Naive thymus-derived CD4-positive, alpha-beta T cell (primary cell): ENCODE results near the gene PDP2. TPM values are rescaled to one million over a fixed set of nuclear protein-coding genes. Genes with fewer than 3 reads are reported as not detected.

ENCODE experiments used
- ATAC-seq: fragments of 150-1000 bp; cut with Tn5 transposase; 2 replicates; pipeline ENCODE4 v1.10.0; 2021; ENCODE audit warnings: mild to moderate bottlenecking, moderate library complexity
- CTCF ChIA-PET: fragments of 350-600 bp; sonication (Branson Sonifier 250); formaldehyde crosslinking; loops from one replicate; lab custom pipeline; 2021; ENCODE audit warnings: antibody characterized with exemption; lab: Charles Lee
- POLR2A ChIA-PET: fragments of 350-600 bp; sonication (Branson Sonifier 250); formaldehyde crosslinking; loops from one replicate; lab custom pipeline; 2021; ENCODE audit warnings: antibody characterized with exemption, inconsistent platforms; lab: Charles Lee
- DNase-seq, 9 donors: peaks; one replicate each; pipeline versions ENCODE4 v3.0.0 to v3.0.0-alpha.2; 2020 to 2022; ENCODE audit warnings: mixed read lengths in 1 of 9
- H3K27ac ChIP-seq: one replicate; pipeline ENCODE4 v1.7.0; 2013; ENCODE audit warnings: mild to moderate bottlenecking, low read depth, low read length, moderate library complexity
- H3K27me3 ChIP-seq, 2 donors: one replicate each; pipeline ENCODE4 v1.7.0; 2013; ENCODE audit warnings: low read length in 2 of 2, mild to moderate bottlenecking in 2 of 2, moderate library complexity in 2 of 2; ENCODE audit not compliant: control insufficient read depth in 2 of 2, insufficient read depth in 2 of 2
- H3K36me3 ChIP-seq, 3 experiments: 1 replicate in 2 of 3; 2 replicates in 1 of 3; pipeline ENCODE4 v1.7.0; 2013; ENCODE audit warnings: low read length in 3 of 3, mild to moderate bottlenecking in 3 of 3, moderate library complexity in 1 of 3; ENCODE audit not compliant: insufficient read depth in 3 of 3, control insufficient read depth in 2 of 3
- H3K4me1 ChIP-seq, 2 donors: one replicate each; pipeline ENCODE4 v1.7.0; 2013; ENCODE audit warnings: low read length in 2 of 2, mild to moderate bottlenecking in 2 of 2, moderate library complexity in 1 of 2; ENCODE audit not compliant: control insufficient read depth in 2 of 2, insufficient read depth in 2 of 2
- H3K4me3 ChIP-seq: 2 replicates; pipeline ENCODE4 v1.7.0; 2013; ENCODE audit warnings: mild to moderate bottlenecking, low read length
- H3K9me3 ChIP-seq, 3 experiments: 1 replicate in 2 of 3; 2 replicates in 1 of 3; pipeline ENCODE4 v1.7.0; 2013; ENCODE audit warnings: low read length in 3 of 3; ENCODE audit not compliant: control insufficient read depth in 2 of 3
- H3K27ac Mint-ChIP-seq, 9 donors: one replicate each; pipeline ENCODE4 v1.8.0; 2020 to 2022; ENCODE audit warnings: mixed read lengths in 9 of 9, mild to moderate bottlenecking in 8 of 9, moderate library complexity in 5 of 9, inconsistent platforms in 2 of 9
- H3K27me3 Mint-ChIP-seq, 5 donors: one replicate each; pipeline ENCODE4 v1.8.0; 2021 to 2022; ENCODE audit warnings: mixed read lengths in 5 of 5, mild to moderate bottlenecking in 1 of 5
- H3K36me3 Mint-ChIP-seq, 5 donors: one replicate each; pipeline ENCODE4 v1.8.0; 2020 to 2022; ENCODE audit warnings: mixed read lengths in 5 of 5, mild to moderate bottlenecking in 3 of 5, inconsistent platforms in 1 of 5
- H3K4me1 Mint-ChIP-seq, 7 donors: one replicate each; pipeline ENCODE4 v1.8.0; 2020 to 2022; ENCODE audit warnings: mixed read lengths in 7 of 7, mild to moderate bottlenecking in 3 of 7, inconsistent platforms in 1 of 7
- H3K4me3 Mint-ChIP-seq, 10 donors: one replicate each; pipeline ENCODE4 v1.8.0; 2020 to 2022; ENCODE audit warnings: mild to moderate bottlenecking in 10 of 10, mixed read lengths in 10 of 10, moderate library complexity in 6 of 10, inconsistent platforms in 2 of 10
- H3K9me3 Mint-ChIP-seq, 11 donors: one replicate each; pipeline ENCODE4 v1.8.0; 2020 to 2022; ENCODE audit warnings: mixed read lengths in 11 of 11, mild to moderate bottlenecking in 4 of 11, inconsistent platforms in 1 of 11, moderate library complexity in 1 of 11
- intact Hi-C, 2 donors: fragments of 100-400 bp; cut with micrococcal nuclease; formaldehyde crosslinking; loops; one replicate each; pipeline ENCODE4 v1.15.1; 2023
- polyA plus RNA-seq, 2 donors: library from polyadenylated mRNA; unstranded; fragments of 300-500 nt; fragmentation: Illumina TruSeq; gene quantifications; one replicate each; pipeline ENCODE4 v1.2.3, GENCODE V29; 2021
- total RNA-seq, 6 experiments: library from RNA in 5 of 6; stranded (reverse) in 5 of 6; gene quantifications; 1 replicate in 5 of 6; 2 replicates in 1 of 6; pipeline ENCODE4 v1.2.3 and lab custom pipeline; 2021 to 2026

PDP2 gene
- total and polyA plus RNA-seq, 7 experiments from 2014 or later, result 1.6 to 24.0 (median 6.5) TPM

GRCh38 chr16:66915041-66915440 is 34.7 kb downstream of the PDP2 start:
- no peak overlapping the region for H3K27ac ChIP-seq
- Mint-ChIP-seq H3K27ac (no peak overlapping the region), H3K4me1 (no peaks in the 10 kb centered on the region), H3K4me3 (no peak overlapping the region), H3K36me3 (no peaks in the 10 kb centered on the region), H3K27me3 (peaks cover 0 to 6% (median 3%) of the 10 kb centered on the region in 5 donors), H3K9me3 (peaks cover 0 to 1% (median 0%) of the 10 kb centered on the region in 11 donors)
- no peaks in the 10 kb centered on the region for H3K9me3 ChIP-seq
- CTCF ChIA-PET, result no interaction called here
- POLR2A ChIA-PET, result no interaction called here
- DNase-seq (no peak), ATAC-seq (no peak)
- no peaks in the 10 kb centered on the region for H3K27me3 ChIP-seq
- H3K4me1 ChIP-seq, result no peaks in the 10 kb centered on the region
- H3K4me3 ChIP-seq, result no peak overlapping the region
- no peaks in the 10 kb centered on the region for H3K36me3 ChIP-seq
- intact Hi-C loops, result no loop called here

DNA sequence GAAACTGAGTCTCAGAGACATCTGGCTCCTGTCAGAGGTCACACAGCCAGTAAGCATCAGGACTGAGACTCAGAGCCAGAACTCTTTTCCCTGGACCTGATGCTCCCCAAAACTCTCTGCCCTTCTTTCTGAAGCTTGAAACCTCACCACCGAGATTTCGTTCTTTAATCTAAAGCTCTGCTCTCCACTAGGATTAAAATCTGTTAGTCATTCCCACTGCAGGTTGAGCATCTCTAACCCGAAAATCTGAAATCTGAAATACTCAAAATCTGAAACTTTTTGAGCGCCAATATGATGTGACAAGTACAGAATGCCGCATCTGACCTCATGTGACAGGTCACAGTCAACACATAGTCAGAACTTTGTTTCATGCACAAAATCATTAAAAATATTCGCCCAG is 36.2 kb downstream of the PDP2 start:
- intact Hi-C loops, result no loop called here
- Histone ChIP-seq H3K27ac (no peak overlapping the region), H3K4me3 (no peak overlapping the region), H3K36me3 (no peaks in the 10 kb centered on the region), H3K27me3 (no peaks in the 10 kb centered on the region), H3K9me3 (no peaks in the 10 kb centered on the region), H3K4me1 (no peaks in the 10 kb centered on the region)
- ATAC-seq (no peak), DNase-seq (no peak)
- ChIA-PET POLR2A (no interaction called here), CTCF (no interaction called here)
- peaks cover 0 to 13% (median 8%) of the 10 kb centered on the region in 5 donors for H3K27me3 Mint-ChIP-seq
- H3K4me1 Mint-ChIP-seq, result no peaks in the 10 kb centered on the region
- H3K27ac Mint-ChIP-seq, result no peak overlapping the region
- no peaks in the 10 kb centered on the region for H3K36me3 Mint-ChIP-seq
- peaks cover 0 to 1% (median 0%) of the 10 kb centered on the region in 11 donors for H3K9me3 Mint-ChIP-seq
- H3K4me3 Mint-ChIP-seq, result no peak overlapping the region

GRCh38 chr16:66917741-66918140 is 37.4 kb downstream of the PDP2 start:
- Mint-ChIP-seq H3K9me3 (peaks cover 0 to 1% (median 0%) of the 10 kb centered on the region in 11 donors), H3K27me3 (peaks cover 0 to 13% (median 9%) of the 10 kb centered on the region in 5 donors), H3K4me1 (no peaks in the 10 kb centered on the region), H3K27ac (no peak overlapping the region), H3K36me3 (no peaks in the 10 kb centered on the region), H3K4me3 (no peak overlapping the region)
- no peaks in the 10 kb centered on the region for H3K27me3 ChIP-seq
- CTCF ChIA-PET, result interaction anchor here (1.1 kb wide), 1 partner anchor 22 kb away, joined by 4 read pairs; no protein-coding TSS in a partner anchor
- POLR2A ChIA-PET, result no interaction called here
- no peak for DNase-seq
- ATAC-seq, result no peak
- no peaks in the 10 kb centered on the region for H3K4me1 ChIP-seq
- H3K36me3 ChIP-seq, result no peaks in the 10 kb centered on the region
- H3K4me3 ChIP-seq, result no peak overlapping the region
- no peaks in the 10 kb centered on the region for H3K9me3 ChIP-seq
- intact Hi-C loops, result no loop called here
- no peak overlapping the region for H3K27ac ChIP-seq

GRCh38 chr16:66918355-66918754 is 38.0 kb downstream of the PDP2 start:
- CTCF ChIA-PET, result interaction anchor here (1.1 kb wide), 1 partner anchor 23 kb away, joined by 4 read pairs; no protein-coding TSS in a partner anchor
- no peaks in the 10 kb centered on the region for H3K36me3 Mint-ChIP-seq

GRCh38 chr16:66918803-66919568 is 38.7 kb downstream of the PDP2 start, which contains the start of gene CDH16:
Gene CDH16 (minus strand): TSS chr16:66918885. CDS start chr16:66918065, 820 bp downstream.
- DNase-seq (no peak), ATAC-seq (no peak)
- Mint-ChIP-seq H3K27ac (no peak within 1 kb of the TSS), H3K27me3 (peaks cover 10 to 24% (median 18%) of the 10 kb centered on the region in 5 donors), H3K9me3 (peaks cover 0 to 1% (median 0%) of the 10 kb centered on the region in 11 donors), H3K4me1 (peaks cover 0 to 4% (median 0%) of the 10 kb centered on the region in 7 donors), H3K4me3 (no peak within 1 kb of the TSS), H3K36me3 (no peaks in the 10 kb centered on the region)
- Histone ChIP-seq H3K4me3 (no peak within 1 kb of the TSS), H3K4me1 (no peaks in the 10 kb centered on the region), H3K36me3 (no peaks in the 10 kb centered on the region), H3K27ac (no peak within 1 kb of the TSS), H3K9me3 (no peaks in the 10 kb centered on the region), H3K27me3 (peaks cover 0 to 3% of the 10 kb centered on the region in 2 donors)
- CTCF ChIA-PET, result interaction anchor here (1.1 kb wide), 1 partner anchor 24 kb away, joined by 4 read pairs; no protein-coding TSS in a partner anchor
- intact Hi-C loops, result no loop called here
- POLR2A ChIA-PET, result interaction anchor here (0.6 kb wide), 2 partner anchors 50 to 403 kb away, joined by 3 read pairs; no protein-coding TSS in a partner anchor

More at GRCh38 chr16:66918355-66918754, 38.0 kb downstream of the PDP2 start:
- Histone ChIP-seq H3K27ac (no peak overlapping the region), H3K27me3 (no peaks in the 10 kb centered on the region), H3K9me3 (no peaks in the 10 kb centered on the region), H3K36me3 (no peaks in the 10 kb centered on the region), H3K4me3 (no peak overlapping the region), H3K4me1 (no peaks in the 10 kb centered on the region)
- DNase-seq, result no peak
- Mint-ChIP-seq H3K27me3 (peaks cover 4 to 18% (median 12%) of the 10 kb centered on the region in 5 donors), H3K9me3 (peaks cover 0 to 1% (median 0%) of the 10 kb centered on the region in 11 donors), H3K4me3 (no peak overlapping the region), H3K4me1 (no peaks in the 10 kb centered on the region), H3K27ac (no peak overlapping the region)
- intact Hi-C loops, result no loop called here
- POLR2A ChIA-PET, result interaction anchor here (0.6 kb wide), 1 partner anchor 404 kb away, joined by 3 read pairs; no protein-coding TSS in a partner anchor
- ATAC-seq, result no peak

- H3K4me1 ChIP-seq, result no peaks in the 10 kb centered on the region
- H3K4me3 ChIP-seq, result no peak overlapping the region
- H3K27me3 Mint-ChIP-seq, result peaks cover 12 to 30% (median 19%) of the 10 kb centered on the region in 5 donors
- CTCF ChIA-PET, result no interaction called here
- no peaks in the 10 kb centered on the region for H3K9me3 ChIP-seq
- no peak overlapping the region for H3K4me3 Mint-ChIP-seq
- no peak for ATAC-seq
- H3K27me3 ChIP-seq, result peaks cover 0 to 6% of the 10 kb centered on the region in 2 donors
- no peak for DNase-seq
- H3K36me3 ChIP-seq, result no peaks in the 10 kb centered on the region
- POLR2A ChIA-PET, result no interaction called here
- H3K4me1 Mint-ChIP-seq, result peaks cover 0 to 5% (median 0%) of the 10 kb centered on the region in 7 donors
- intact Hi-C loops, result no loop called here
- H3K36me3 Mint-ChIP-seq, result no peaks in the 10 kb centered on the region
- H3K9me3 Mint-ChIP-seq, result peaks cover 0 to 1% (median 0%) of the 10 kb centered on the region in 11 donors
- no peak overlapping the region for H3K27ac ChIP-seq
- no peak overlapping the region for H3K27ac Mint-ChIP-seq
Measured at GRCh38 chr16:66919569-66920298, 39.4 kb downstream of the PDP2 start.
